M059J (cell line): ENCODE results near the gene CTRB2. TPM values are rescaled to one million over a fixed set of nuclear protein-coding genes. Genes with fewer than 3 reads are reported as not detected.
A peak's percentile ranks its signal among the peaks of the same experiment; 100 is the strongest.
"Not testable (repeated sequence)": the region's sequence is repeated elsewhere in the genome, so short reads cannot be mapped to it uniquely, and the experiment has no call there.

Source experiments
- DNase-seq: peaks from one replicate; pipeline ENCODE4 v3.0.0-alpha.2; 2012; ENCODE audit warnings: low read depth
- total RNA-seq: library from RNA; depleted of rRNA; stranded (reverse); fragments of >200 nt; shearing (Covaris generic); gene quantifications from 2 replicates; pipeline ENCODE4 v1.2.3, GENCODE V29; 2014

CTRB2 gene
- total RNA-seq, 1 experiment from 2014 or later, result not detected

DNA sequence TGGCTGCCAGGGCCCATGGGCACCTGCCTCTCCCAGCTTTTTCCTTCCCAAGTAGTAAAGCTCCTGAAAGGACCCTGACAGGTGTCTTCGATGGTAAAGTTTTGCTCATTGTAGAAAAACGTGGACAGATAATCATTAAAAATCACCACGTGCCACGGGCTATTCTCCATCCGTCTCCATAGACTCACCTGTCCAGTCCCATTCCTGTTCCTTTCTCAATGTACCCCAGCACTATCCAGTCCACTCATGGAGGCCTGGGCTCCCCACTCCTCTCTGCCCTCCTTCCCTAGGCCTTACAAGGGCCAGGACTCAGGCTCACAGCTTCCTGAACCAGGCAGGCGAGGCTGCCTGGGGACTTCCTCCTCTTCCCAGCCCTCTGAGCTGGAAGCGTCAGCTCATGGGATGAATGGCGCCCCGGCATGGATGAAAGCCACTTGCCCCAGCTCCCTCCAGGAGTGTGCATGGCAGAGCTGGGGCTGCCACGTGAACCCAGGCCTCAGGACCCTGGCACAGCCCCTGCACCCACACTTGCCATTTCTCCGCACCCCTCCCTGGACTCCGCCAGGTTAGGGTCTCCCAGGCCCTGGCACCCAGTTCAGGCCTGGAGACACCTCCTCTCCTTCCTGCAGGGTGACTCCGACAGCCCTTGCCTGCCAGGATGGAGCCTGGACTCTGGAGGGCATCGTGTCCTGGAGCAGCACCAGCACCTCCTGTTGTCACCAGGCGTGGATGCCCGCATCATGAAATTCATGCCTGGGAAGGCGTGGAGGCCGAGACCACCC is 20.6 kb upstream of the CTRB2 start:
- DNase-seq, result peak; percentile 44

DNA sequence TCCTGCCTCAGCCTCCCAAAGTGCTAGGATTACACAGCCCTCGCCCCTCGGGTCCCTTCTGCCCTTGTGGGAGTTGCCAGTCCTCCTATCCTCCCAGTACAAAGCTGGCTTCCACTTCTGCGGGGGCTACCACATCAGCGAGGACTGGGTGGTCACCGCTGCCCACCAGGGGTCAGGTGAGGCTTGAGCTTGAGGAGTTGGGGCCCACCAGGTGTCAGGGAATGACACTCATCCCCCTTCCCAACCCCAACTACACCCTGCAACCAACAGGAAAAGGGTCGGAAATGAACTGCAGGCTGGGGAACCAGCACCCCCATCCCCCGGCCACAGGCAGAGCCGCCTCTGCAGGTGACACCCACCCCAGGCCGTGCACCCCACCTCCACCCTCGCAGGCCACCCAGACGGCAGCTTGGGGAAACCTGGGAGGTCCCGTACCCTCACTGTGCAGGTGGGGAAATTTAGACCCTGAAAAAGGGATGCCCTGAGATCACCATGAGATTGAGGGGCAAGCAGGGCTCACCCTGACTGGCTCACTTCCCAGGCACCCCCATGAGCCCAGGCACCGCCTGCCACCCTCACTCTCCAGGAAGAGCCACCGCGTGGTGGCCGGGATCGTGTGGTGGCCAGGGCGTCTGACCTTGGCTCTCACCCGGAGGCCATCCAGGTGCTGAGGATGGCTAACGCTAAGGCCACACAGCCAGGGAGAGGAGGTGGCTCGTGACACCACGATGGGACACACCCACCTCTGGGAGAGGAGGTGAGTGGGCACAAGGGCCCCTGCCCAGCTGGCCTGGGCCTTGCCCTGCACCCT is 19.8 kb upstream of the CTRB2 start:
- no peak for DNase-seq

DNA sequence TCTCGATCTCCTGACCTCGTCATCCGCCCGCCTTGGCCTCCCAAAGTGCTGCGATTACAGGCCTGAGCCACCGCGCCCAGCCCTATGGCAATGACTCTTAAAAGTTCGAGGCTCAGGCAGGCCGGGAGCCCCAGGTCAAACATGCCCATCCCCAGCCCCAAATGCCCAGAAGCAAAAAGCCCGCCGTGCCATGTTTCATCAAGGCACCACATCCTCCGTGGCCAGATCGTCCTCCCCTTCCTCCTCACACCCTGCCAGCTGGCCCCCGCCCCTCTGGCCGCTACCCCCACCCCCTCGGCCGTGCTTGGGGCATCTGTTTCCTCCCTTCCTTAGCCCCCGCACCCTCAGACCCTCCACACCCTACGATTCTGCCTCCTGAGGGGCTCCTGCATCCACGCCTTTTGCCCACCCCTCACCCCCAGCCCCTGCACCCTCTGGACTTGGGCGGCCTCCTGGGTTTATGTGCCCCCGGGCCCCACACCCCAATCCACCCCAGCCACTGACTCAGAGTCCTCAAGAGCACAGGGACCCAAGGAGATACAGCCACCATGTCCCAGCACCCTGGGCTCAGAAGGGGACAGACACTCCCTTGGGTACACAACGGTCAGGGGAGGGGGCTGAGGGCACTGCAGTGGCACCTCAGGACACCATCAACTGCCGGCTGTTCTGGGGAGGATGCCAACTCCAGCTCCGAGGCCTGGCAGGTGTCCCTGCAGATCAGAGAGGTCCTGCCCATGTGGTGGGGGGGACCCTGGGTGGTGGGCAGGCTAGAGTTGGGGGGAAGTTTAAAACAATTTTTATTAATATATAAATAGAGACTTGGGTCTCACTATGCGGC is 18.9 kb upstream of the CTRB2 start:
- no peak for DNase-seq

DNA sequence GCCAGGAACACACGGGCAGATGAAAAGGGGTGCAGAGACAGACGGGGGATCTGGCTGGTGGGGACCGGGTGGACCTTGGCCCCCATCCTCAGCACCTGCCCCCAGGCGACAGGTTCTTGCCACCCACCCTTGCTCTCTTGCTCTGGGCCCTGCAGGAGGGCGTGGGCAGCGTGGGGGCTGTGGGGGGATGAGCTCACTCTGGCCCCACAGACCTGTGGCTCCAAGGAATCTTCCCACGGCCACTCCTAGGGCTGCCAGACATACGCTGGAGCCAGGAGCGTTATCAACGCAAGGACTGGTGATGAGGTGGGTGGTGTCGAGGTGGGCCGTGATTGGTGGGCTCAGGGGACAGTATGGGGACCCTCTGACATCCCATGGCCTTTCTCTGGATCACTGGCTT is 18.1 kb upstream of the CTRB2 start:
- peak; percentile 36 for DNase-seq

DNA sequence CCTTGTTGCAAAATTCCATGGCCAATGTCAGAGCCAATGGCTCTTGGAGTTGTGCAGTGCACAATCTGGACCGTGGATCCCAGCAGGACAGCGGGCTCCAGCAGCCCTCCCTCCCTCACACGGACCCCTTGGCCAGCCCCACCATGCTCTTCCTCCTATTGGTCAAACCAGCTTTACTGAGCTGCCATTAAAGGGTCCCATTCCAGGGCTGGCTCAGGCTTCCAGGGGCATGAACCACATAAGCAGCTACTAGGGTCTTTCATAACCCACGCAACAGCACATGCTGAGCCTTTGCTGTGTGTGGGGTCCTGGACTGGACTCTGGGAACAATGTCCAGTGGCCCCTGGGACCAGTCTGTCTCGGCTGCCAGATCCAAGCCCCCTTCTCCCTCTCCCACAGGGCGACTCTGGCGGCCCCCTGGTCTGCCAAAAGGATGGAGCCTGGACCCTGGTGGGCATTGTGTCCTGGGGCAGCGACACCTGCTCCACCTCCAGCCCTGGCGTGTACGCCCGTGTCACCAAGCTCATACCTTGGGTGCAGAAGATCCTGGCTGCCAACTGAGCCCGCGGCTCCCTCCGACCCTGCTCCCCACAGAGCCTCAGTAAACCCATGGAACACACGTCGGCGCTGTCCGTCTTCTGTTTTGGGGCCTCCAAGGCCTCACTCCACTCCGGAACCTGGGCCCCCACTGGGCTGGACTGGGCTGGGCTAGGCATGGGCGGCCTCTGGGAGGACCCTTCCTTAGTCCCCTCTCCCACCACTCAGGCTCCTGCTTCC is 17.5 kb upstream of the CTRB2 start:
- no peak for DNase-seq

DNA sequence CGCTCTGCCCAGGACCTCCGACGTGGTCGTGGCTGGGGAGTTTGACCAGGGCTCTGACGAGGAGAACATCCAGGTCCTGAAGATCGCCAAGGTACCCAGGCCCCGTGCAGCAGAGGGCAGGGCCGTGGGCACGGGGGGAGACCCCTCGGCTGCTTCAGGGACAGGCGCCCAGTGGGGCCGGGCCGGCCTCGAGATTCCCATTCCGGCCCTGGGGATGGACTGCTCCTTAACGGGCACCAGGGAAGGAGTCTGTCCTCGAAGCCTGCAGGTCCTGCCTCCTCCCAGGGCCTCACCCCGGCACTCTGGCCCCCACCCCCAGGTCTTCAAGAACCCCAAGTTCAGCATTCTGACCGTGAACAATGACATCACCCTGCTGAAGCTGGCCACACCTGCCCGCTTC is 16.2 kb upstream of the CTRB2 start:
- not testable (repeated sequence) for DNase-seq

DNA sequence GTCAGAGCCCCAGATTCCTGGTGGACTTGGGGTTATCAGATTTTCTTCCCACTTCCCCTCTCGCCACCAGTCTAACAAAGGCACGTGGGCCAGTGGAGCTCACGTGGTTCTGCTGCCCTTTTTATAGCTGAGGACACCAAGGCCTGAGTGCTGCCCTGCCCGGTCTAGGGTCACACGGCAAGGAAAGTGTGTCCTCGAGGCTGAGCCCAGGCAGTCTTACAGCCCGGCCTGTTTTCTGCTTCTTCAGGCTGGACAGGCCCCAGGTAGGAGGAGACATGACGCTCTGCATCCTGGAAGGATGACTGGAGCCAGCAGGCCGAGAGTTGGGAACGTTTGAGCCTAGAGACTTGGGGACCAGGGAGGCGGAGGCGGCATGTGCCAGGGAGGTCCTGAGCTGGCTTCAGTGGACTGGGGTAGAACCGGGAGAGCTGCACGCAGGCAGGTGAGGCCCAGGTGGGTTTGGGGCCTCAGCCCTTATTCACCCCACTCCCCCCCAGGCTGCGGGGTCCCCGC is 15.4 kb upstream of the CTRB2 start:
- DNase-seq, result no peak

DNA sequence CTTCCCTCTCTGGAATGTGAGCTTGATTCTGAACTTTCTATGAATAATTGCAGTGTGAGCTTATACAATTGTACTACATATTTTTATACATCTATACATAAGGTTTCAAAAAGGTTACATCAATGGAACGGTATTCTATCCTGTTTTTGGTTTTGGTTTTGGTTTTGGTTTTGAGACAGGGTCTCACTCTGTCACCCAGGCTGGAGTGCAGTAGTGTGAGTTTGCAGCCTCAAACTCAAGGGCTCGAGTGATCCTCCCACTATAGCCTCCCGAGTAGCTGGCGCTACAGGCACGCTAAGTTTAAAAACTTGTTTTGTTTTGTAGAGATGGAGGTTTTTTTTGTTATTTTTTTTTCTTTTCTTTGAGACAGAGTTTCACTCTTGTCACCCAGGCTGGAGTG is 12.9 kb upstream of the CTRB2 start:
- no peak for DNase-seq

DNA sequence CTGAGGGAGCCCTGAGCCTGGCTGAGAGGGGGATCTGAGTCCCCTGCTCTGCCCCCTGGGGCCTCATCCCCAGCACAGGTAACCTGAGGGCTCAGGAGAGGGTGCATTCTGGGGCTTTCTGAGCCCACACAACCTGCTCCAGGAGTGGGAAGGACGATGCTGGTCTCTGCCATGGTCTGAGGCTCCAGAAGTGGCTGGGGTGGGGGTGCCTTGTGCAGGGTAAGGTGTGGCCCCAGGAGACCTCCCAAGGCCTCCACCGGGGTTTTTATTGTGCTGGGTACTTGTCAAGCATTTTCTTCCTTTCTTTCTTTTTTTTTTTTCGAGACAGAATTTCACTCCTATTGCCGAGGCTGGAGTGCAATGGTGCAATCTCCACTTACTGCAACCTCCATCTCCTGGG is 12.1 kb upstream of the CTRB2 start:
- DNase-seq, result no peak

DNA sequence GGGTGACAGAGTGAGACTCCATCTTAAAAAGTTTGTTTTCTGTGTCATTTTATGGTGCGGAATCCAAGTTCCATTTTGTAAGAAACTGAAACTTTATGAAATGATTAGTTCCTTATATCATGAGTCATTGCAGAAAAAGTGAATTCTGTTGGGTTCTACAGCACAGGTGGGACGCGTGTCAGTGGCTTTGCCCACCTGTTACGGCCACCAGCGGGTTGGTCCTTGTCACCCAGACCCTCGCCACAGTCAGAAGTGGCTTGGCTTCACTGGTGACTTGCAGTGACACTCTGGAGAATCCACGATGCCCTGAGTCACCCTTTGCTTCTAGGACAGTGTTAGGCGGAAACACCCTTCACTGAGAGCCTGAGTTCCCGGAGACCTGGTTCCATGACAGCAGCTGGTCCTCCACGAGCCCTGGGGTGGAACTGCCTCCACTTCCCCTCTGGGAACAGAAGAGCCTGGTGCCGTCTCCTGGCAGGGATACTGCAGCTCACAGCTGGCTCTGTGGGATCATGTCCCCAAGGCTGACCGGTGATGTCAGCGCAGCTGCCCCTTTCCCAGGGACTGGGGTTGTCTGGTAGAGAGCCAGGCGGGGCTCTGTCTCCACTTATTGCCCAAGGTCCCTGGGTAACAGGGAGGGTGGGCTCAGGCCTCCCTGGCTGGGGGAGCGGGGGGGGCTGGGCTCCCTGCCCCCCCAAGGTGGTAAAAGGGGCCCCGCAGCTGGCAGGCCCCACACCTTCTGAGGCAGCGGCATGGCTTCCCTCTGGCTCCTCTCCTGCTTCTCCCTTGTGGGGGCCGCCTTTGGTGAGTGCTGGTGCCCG is 11.5 kb upstream of the CTRB2 start, which contains the start of gene CTRB1:
Gene CTRB1 (plus strand): TSS at position 733 of the 821 bp plus-strand sequence. CDS start 20 bp downstream, at position 753.
- no peak for DNase-seq

DNA sequence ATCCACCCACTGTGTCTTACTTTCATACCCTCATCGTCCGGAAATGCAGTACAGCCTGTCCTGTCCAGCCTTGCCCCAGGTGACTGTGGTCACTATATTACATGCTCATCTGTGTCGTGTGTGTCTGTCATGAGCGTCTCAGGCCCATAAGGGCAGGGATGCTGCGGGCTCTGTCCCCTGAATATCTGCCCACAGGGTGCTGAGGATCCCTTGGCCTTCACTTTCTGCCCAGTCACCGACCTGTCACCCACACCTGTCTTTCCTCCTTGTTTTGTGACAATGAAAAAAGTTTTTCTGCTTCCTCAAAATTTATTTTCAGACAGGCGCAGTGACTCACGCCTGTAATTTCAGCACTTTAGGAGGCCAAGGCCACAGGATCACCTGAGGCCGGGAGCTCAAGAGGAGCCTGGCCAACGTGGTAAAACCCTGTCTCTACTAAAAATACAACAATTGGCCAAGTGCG is 10.5 kb upstream of the CTRB2 start:
- DNase-seq, result no peak

DNA sequence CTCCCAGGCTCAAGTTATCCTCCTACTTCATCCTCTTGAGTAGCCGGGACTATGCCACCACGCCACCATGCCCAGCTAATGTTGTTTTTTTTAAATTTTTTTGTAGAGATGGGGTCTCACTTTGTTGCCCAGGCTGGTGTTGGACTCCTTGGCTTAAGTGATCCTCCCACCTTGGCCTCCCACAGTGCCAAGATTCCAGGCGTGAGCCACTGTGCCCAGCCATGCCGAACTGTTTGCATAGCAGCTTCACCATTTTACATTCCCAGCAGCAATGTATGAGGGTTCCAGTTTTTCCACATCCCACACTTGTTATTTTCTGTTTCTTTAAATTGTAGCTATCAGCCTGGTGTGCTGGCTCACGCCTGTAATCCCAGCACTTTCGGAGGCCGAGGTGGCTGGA is 9.6 kb upstream of the CTRB2 start:
- no peak for DNase-seq

DNA sequence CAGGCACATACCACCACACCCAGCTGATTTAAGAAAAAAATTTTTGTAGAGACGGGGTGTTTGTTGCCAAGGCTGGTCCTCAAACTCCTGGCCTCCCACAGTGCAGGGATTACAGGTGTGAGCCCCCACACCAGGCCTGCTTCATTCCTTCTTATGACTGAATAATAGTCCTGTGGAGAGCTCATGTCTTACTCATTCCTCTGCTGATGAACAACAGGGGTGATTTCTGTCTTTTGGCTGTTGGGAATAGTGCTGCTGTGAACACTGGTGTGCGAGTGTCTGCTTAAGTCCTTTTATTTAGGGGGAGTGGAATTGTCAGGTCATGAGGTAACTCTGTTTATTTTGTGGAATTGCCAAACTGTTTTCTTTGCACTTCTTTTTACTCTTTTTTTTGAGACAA is 9.2 kb upstream of the CTRB2 start:
- no peak for DNase-seq

DNA sequence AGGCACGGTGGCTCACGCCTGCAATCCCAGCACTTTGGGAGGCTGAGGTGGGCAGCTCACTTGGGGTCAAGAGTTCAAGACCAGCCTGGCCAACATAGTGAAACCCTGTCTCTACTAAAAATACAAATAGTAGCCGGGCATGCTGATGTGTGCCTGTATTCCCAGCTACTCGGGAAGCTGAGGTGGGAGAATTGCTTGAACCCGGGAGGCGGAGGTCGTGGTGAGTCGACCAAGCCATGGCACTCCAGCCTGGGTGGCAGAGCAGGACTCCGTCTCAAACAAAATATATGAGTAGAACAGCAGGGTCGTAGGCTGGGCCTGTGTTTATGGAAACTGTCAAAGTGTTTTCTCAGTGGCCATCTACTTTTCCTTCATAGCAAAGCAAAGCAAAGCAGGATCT is 4.3 kb upstream of the CTRB2 start:
- DNase-seq, result not testable (repeated sequence)

DNA sequence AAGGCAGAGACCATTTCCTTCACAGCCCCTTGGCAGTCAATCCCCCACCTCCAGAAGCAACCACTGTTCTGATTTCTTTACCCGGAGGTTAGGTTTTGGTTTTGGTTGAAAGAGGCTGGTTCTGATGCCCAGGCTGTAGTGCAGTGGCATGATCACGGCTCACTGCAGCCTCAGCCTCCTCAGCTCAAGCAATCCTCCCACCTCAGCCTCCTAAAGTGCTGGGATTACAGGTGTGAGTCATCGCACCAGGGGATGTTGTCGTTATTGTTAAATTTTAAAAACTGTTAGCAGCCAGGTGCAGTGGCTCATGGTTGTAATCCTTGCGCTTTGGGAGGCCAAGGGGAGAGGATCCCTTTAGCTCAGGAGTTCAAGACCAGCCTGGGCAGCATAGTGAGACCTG is 3.0 kb upstream of the CTRB2 start:
- DNase-seq, result no peak

DNA sequence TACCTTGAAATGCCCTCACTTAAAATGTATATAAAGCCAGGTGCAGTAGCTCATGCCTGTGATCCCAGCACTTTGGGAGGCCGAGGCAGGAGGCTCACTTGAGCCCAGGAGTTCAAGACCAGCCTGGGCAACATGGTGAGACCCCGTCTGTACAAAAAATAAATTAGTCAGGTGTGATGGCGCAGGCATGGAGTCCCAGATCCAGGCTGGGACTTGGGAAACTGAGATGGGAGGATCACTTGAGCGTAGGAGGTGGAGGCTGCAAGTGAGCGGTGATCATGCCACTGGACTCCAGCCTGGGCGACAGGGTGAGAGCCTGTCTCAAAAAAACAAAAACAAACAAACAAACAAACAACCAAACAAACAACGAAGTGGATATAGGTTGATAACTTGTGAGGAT is 2.6 kb upstream of the CTRB2 start:
- not testable (repeated sequence) for DNase-seq

DNA sequence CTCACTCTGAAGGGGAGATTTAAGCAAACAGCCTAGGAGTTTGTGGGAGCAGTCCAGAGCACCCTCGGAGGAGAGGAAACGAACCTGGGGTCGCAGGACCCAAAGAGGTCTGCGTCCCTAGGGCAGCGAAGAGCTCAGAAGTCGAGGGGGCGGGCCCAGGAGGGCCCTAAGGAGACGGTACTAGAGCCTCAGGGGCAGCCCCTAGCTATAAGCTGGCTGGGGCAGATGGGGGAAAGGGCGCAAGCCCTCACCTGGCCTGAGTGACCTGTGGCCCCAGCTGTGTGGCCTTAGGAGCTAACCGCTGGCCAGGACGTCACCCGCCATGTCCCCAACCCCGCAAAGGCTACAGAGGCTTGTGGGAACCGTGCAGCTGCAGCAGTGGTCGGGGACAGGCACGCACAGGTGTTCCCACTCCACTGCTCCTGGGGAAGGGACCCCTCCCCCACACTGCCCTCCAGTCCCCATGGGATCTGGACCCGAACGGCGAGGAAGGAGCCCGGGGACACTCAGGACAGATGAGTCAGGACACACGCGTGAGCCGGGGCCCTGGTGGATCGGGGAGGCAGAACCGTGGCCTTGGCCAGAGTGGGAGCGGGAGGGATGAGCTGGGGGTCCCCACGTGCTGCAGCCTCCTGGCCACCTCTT is 2.0 kb upstream of the CTRB2 start:
- DNase-seq, result no peak

DNA sequence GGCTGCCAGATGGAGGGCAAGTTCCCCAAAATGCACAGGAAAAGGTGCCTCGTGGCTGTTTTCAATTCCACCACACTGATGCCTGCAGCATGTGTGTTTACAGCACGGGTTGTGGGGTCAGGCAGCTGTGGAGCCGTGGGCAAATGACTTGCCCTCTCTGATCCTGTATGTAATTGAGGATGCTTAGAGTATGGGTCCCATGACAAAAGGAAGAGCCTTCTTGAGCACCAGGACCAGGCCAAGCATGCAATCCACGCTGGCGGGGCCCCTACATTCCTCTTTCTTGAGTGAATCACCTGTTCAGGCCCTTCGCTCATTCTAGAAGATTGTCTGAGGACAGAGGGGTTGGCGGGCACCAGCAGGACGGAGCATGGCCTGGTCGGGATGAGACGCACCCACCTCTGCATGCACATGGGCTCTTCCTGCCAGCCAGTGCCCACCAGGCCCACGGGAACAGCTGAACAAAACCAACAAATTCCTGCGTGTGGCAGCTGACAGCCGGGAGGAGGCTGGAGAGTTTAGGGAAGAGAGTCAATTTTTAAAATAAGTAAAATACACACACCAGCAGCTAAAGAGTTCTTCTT is 1.4 kb upstream of the CTRB2 start:
- DNase-seq, result no peak

DNA sequence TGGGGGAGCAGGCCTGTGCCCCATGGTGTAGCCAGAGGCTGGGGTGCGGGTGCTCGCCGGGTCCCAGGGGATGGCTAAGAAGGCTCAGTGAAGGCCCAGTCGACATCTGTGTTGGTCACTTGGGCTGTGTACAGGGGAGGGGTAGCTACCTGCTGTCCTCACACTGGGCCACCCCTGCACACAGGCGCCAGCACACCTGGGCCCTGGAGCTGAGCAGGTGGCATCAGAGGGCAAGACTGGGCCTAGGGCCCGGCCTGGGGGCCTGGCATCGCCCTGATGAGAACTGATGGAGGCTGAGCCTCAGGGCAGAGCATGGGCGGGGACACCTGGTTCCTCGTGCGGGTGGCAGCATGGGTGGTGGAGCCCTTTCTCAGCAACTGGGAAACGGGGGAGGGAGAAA is 870 bp upstream of the CTRB2 start:
- no peak for DNase-seq
